Cardiac muscle cell (in vitro differentiated cells and primary cell): ENCODE measurements around the gene ARL10. TPM values are rescaled to one million over a fixed set of nuclear protein-coding genes. Genes with fewer than 3 reads are reported as not detected.
A peak's percentile ranks its signal among the peaks of the same experiment; 100 is the strongest.

Experiments used
- DNase-seq, 2 donors: peaks; one replicate each; pipeline versions ENCODE4 v3.0.0 to v3.0.0-alpha.2; 2010 to 2017; ENCODE audit warnings: low read depth in 1 of 2, low spot score in 1 of 2
- H3K27ac ChIP-seq: fragments of 200-600 bp; sonication (generic); 2 replicates; pipeline ENCODE4 v1.5.1; 2016
- H3K27me3 ChIP-seq: fragments of 200-600 bp; sonication (generic); 2 replicates; pipeline ENCODE4 v1.6.0; 2016; ENCODE audit warnings: control low read depth
- H3K36me3 ChIP-seq: fragments of 200-600 bp; sonication (generic); 2 replicates; pipeline ENCODE4 v1.5.1; 2016; ENCODE audit warnings: control low read depth
- H3K4me1 ChIP-seq: fragments of 200-600 bp; sonication (generic); 2 replicates; pipeline ENCODE4 v1.8.1; 2017; ENCODE audit warnings: low read depth, mild to moderate bottlenecking, mixed run types
- H3K4me3 ChIP-seq: fragments of 200-600 bp; sonication (generic); 2 replicates; pipeline ENCODE4 v1.5.1; 2016; ENCODE audit warnings: mild to moderate bottlenecking
- H3K9me3 ChIP-seq: fragments of 200-600 bp; sonication (generic); 2 replicates; pipeline ENCODE4 v1.5.1; 2017; ENCODE audit warnings: low read depth, mild to moderate bottlenecking, control low read depth
- polyA plus RNA-seq: library from polyadenylated mRNA; unstranded; fragments of >200 nt; fragmentation: Nextera tagmentation; extraction: Ambion mirVana; gene quantifications from 2 replicates; pipeline ENCODE4 v1.2.1, GENCODE V29; 2016
- total RNA-seq: library from RNA; depleted of rRNA; stranded (reverse); fragments of >200 nt; gene quantifications from 2 replicates; pipeline ENCODE4 v1.2.3, GENCODE V29; 2016
- TF ChIP-seq, protein P1 (sequence below): IDR thresholded peaks from 2 replicates; pipeline ENCODE4 v1.5.1; 2012; ENCODE audit warnings: low read depth, mild to moderate bottlenecking, low read length

The ARL10 gene
- total and polyA plus RNA-seq, 2 experiments from 2014 or later: 7.8 to 29.5 TPM

DNA sequence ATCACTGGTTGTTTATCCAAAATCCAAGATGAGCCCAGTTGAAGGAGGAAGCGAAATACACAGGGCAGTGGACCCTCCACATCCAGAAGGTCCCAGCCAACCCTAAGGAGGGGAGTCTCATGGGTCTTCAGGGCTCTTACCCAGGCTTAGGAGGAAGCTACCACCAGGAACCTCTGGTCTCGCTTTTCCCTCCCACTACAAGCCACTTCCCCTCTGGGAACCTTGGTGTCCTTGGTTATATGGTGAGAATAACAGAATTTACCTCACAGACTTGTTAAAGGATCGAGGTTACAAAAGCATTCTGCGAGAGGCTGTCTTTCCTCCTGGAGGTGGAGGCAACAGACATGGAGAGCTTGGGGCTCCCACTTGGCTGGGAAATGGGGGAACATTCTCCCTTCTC, 26.7 kb downstream of the ARL10 start:
- Histone ChIP-seq H3K4me3 (no peak overlapping the region), H3K9me3 (no peaks in the 10 kb centered on the region), H3K4me1 (peaks cover 25% of the 10 kb centered on the region), H3K36me3 (no peaks in the 10 kb centered on the region), H3K27ac (no peak overlapping the region), H3K27me3 (no peaks in the 10 kb centered on the region)
- DNase-seq: no peak
- TF ChIP-seq, protein P1, sequence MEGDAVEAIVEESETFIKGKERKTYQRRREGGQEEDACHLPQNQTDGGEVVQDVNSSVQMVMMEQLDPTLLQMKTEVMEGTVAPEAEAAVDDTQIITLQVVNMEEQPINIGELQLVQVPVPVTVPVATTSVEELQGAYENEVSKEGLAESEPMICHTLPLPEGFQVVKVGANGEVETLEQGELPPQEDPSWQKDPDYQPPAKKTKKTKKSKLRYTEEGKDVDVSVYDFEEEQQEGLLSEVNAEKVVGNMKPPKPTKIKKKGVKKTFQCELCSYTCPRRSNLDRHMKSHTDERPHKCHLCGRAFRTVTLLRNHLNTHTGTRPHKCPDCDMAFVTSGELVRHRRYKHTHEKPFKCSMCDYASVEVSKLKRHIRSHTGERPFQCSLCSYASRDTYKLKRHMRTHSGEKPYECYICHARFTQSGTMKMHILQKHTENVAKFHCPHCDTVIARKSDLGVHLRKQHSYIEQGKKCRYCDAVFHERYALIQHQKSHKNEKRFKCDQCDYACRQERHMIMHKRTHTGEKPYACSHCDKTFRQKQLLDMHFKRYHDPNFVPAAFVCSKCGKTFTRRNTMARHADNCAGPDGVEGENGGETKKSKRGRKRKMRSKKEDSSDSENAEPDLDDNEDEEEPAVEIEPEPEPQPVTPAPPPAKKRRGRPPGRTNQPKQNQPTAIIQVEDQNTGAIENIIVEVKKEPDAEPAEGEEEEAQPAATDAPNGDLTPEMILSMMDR: no peak

DNA sequence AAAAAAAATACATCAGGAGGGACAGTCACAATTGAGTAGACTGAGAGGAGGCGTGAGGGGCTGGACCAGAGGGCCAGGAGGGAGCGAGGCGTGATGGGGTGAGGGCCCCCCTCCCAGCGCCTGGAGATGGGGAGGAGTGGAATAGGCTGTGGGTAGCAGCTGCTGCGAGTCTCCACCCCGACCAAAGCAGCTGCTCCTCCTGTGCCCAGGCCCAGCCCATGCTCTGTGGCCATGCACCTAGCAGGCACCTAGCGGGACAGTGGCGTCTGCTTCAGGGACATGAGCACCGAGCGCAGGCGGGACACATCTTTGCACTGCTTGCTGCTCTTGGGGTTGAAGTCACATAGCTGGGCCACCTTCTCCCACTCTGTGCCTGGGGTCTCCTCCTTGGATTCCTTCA, 27.2 kb downstream of the ARL10 start:
- Histone ChIP-seq H3K4me1 (peaks cover 20% of the 10 kb centered on the region), H3K27ac (no peak overlapping the region), H3K27me3 (no peaks in the 10 kb centered on the region), H3K36me3 (no peaks in the 10 kb centered on the region), H3K4me3 (no peak overlapping the region), H3K9me3 (no peaks in the 10 kb centered on the region)
- TF ChIP-seq, protein P1: no peak
- DNase-seq: no peak

DNA sequence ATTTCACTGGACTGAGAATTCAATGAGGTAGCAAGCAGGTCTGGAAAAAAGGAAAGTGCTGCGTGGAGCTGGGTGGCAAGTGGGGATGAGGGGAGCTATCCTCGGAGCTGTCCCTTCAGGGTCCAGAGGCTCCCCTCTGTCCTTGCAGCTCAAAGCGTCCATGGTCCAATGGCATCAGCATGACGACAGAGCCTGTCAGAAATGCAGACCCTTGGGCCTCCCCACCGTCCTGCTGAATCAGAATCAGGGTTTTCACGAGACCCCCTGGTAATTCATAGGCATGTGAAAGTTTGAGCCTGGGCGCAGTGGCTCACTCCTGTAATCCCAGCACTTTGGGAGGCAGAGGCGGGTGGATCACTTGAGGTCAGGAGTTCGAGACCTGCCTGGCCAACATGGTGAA, 28.8 kb downstream of the ARL10 start:
- H3K4me1 ChIP-seq: peaks cover 18% of the 10 kb centered on the region
- no peaks in the 10 kb centered on the region for H3K9me3 ChIP-seq
- DNase-seq: no peak
- no peak overlapping the region for H3K4me3 ChIP-seq
- TF ChIP-seq, protein P1: no peak
- H3K36me3 ChIP-seq: no peaks in the 10 kb centered on the region
- peak overlapping the region; percentile 82 for H3K27ac ChIP-seq
- no peaks in the 10 kb centered on the region for H3K27me3 ChIP-seq

DNA sequence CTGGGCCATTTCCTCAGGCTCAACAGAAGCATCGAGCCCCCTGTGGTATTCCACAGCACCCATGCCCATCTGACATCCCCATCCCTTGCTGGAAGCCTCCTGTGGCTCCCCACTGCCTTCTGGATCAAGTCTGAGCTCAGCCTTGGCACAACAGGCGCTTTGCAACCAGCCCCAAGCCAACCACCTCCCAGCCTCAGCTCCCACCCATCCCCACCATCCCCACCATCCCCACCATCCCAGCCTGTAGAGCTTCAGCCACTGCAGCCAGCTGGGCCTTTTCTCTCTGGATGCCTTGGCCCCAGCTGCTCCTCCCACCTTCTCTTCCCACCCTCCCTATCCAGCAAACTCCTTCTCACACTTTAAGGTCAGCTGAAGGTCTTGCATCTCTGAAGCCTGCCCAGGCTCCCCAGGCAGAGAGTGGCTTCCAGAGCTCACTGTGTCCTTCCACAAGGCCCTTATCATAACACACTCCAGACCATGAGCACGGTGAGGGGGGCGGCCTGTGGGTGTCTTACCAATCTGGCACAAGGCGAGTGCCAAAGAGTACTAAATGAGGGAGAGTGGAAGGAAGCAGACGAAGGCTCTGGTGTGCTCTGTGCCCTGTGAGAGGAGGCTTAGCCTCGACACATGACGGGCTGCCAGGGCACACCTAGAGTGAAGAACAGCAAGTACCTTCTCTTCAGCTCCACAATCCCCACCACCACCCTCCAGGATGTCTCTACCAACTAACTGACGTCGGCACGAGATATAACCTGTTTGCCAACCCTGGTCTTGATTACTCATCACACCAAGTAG, 29.8 kb downstream of the ARL10 start:
- no peaks in the 10 kb centered on the region for H3K27me3 ChIP-seq
- peak; percentile 29 to 80 for DNase-seq
- H3K27ac ChIP-seq: peak overlapping the region; percentile 82
- H3K4me1 ChIP-seq: peaks cover 18% of the 10 kb centered on the region
- no peaks in the 10 kb centered on the region for H3K36me3 ChIP-seq
- TF ChIP-seq, protein P1: no peak
- no peak overlapping the region for H3K4me3 ChIP-seq
- H3K9me3 ChIP-seq: no peaks in the 10 kb centered on the region

DNA sequence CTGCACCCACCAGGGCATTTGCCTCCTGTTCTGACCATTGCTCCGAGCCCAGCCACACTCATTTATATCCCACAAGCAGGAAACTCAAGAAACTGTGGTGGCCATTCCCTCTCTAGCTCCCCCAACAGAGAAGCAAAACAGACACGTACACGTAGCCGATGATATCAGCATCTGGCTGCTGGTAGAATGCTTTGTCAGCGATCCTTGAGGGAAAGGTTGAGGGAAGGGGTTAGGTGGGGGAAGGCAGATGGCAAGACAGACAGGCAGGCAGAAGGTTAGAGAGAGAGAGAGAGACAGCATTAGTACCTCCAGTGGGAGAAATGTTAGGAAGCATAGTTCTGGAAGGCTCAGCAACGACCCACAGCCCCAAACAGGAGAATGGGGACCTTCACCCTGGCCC, 31.0 kb downstream of the ARL10 start:
- Histone ChIP-seq H3K36me3 (no peaks in the 10 kb centered on the region), H3K27me3 (no peaks in the 10 kb centered on the region), H3K4me1 (peaks cover 21% of the 10 kb centered on the region), H3K4me3 (no peak overlapping the region), H3K27ac (peak overlapping the region; percentile 82), H3K9me3 (no peaks in the 10 kb centered on the region)
- TF ChIP-seq, protein P1: no peak
- peak in 1 of 2 donors; percentile 23 for DNase-seq
